ENCODE data around the gene PSME2. TPM values are rescaled to one million over a fixed set of nuclear protein-coding genes. Genes with fewer than 3 reads are reported as not detected.

PSME2 gene
- total and polyA plus RNA-seq, 8 donors = 62.4 to 421 (median 232) TPM

DNA sequence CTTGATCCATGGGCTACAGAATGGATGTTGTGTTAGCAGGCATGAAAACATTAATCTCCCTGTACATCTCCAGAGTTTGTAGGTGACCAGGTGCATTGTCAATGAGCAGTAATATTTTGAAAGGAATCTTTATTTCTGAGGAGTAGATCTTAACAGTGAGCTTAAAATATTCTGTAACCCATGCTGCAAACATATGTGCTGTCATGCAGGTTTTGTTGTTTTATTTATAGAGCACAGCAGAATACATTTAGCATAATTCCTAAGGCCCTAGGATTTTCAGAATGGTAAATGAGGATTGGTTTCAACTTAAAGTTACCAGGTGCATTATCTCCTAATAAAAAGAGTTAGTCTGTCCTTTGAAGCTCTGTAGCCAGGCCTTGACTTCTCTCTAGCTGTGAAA, 19.5 kb downstream of the PSME2 start:
- Histone ChIP-seq H3K4me1 (peaks cover 0 to 15% (median 12%) of the 10 kb centered on the region in 4 donors), H3K27me3 (no peaks in the 10 kb centered on the region), H3K9me3 (no peaks in the 10 kb centered on the region), H3K4me3 (no peak overlapping the region), H3K36me3 (peaks cover 26 to 32% (median 29%) of the 10 kb centered on the region in 4 donors), H3K27ac (no peak overlapping the region)
- no peak for DNase-seq
- intact Hi-C loops (cut with DNase I; ENCODE audit: low total_unique reads) = no loop called here
- TF ChIP-seq POLR2AphosphoS5 (IDR thresholded peaks at IDR 0.05) = no peak
- TF ChIP-seq, protein P1, sequence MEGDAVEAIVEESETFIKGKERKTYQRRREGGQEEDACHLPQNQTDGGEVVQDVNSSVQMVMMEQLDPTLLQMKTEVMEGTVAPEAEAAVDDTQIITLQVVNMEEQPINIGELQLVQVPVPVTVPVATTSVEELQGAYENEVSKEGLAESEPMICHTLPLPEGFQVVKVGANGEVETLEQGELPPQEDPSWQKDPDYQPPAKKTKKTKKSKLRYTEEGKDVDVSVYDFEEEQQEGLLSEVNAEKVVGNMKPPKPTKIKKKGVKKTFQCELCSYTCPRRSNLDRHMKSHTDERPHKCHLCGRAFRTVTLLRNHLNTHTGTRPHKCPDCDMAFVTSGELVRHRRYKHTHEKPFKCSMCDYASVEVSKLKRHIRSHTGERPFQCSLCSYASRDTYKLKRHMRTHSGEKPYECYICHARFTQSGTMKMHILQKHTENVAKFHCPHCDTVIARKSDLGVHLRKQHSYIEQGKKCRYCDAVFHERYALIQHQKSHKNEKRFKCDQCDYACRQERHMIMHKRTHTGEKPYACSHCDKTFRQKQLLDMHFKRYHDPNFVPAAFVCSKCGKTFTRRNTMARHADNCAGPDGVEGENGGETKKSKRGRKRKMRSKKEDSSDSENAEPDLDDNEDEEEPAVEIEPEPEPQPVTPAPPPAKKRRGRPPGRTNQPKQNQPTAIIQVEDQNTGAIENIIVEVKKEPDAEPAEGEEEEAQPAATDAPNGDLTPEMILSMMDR (IDR thresholded peaks at IDR 0.05) = no peak
- TF ChIP-seq EP300 (IDR thresholded peaks at IDR 0.05) = no peak

DNA sequence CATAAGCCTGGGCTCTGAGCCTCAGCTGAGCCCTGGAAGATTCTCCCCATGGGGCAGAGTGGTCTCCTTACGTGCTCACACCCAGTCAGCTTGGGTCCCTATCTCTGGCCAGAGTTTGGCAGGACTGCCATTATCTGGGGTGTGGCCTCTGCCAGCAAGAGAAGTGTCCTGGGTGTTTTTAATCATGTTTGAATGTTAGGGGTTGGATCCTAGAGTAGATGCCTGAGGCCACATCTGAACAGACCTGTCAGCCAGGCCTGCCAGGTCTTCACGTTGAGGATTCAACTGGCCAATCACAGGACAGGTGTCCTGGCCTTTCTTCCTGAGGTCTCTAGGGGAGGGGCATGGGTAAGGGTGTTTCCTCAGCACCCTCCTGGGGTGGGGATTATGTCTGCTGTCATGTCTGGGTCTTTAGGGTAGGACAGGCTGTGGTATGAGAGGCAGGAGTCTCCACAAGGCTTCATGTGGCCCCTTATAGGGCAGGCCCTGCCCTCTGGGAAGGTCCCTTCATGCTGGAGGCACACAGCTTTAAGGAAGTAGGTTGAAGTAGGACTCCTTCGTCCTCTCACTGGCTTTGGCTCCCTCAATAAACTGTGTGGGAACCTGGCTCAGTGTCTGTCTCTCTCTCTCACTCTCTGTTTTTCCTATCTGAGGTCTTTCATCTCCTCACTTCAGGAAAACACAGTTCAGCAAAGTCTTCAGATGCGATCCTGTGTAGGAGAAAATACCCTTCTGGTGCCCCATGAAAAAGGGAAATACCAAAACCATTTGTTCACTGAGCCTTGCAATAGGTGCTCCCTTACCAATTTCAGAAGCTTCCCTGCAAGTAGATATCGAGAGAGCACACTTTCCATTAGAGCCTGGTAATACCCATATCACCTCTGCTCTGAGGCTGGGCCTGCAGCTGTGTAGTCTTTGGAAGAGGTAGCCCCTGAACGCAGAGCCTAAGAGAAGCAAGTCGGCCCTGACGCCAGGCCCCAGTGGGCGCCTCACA, 22.7 kb downstream of the PSME2 start:
- no peaks in the 10 kb centered on the region for H3K9me3 ChIP-seq
- H3K27me3 ChIP-seq = no peaks in the 10 kb centered on the region
- no peak for DNase-seq
- H3K27ac ChIP-seq = no peak overlapping the region
- 85 to 88% (median 86%) methylated on average over 9 of the region's 9 CpGs for WGBS, 5 donors
- TF ChIP-seq, protein P1 (IDR thresholded peaks at IDR 0.05) = no peak
- no peak for TF ChIP-seq POLR2AphosphoS5 (IDR thresholded peaks at IDR 0.05)
- TF ChIP-seq POLR2A (IDR thresholded peaks at IDR 0.05) = no peak
- TF ChIP-seq EP300 (IDR thresholded peaks at IDR 0.05) = no peak
- no peak overlapping the region for H3K4me3 ChIP-seq
- H3K4me1 ChIP-seq = no peaks in the 10 kb centered on the region
- H3K36me3 ChIP-seq = peaks cover 57 to 65% (median 62%) of the 10 kb centered on the region in 4 donors
- intact Hi-C loops (cut with DNase I; ENCODE audit: low total_unique reads) = no loop called here

DNA sequence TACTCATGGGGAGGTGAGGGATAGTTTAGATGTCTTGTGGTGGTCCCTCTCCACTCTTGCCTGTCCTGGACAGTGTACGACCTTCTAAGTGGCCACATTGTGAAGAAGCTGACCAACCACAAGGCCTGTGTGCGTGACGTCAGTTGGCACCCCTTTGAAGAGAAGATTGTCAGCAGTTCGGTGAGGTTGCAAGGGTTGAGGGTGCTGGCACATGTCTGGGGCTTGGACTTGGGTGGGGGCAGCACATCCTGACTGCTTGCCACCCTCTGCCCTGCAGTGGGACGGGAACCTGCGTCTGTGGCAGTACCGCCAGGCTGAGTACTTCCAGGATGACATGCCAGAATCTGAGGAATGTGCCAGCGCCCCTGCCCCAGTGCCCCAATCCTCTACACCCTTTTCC, 23.5 kb downstream of the PSME2 start:
- no peak overlapping the region for H3K4me3 ChIP-seq
- intact Hi-C loops (cut with DNase I; ENCODE audit: low total_unique reads) = no loop called here
- no peak for TF ChIP-seq POLR2A (IDR thresholded peaks at IDR 0.05)
- TF ChIP-seq, protein P1 (IDR thresholded peaks at IDR 0.05) = no peak
- no peak for TF ChIP-seq EP300 (IDR thresholded peaks at IDR 0.05)
- no peak for TF ChIP-seq POLR2AphosphoS5 (IDR thresholded peaks at IDR 0.05)
- no peaks in the 10 kb centered on the region for H3K9me3 ChIP-seq
- no peaks in the 10 kb centered on the region for H3K4me1 ChIP-seq
- no peak overlapping the region for H3K27ac ChIP-seq
- H3K27me3 ChIP-seq = no peaks in the 10 kb centered on the region
- 77 to 95% (median 94%) methylated on average over 8 of the region's 8 CpGs for WGBS, 5 donors
- H3K36me3 ChIP-seq = peaks cover 65 to 73% (median 70%) of the 10 kb centered on the region in 4 donors
- DNase-seq = no peak

DNA sequence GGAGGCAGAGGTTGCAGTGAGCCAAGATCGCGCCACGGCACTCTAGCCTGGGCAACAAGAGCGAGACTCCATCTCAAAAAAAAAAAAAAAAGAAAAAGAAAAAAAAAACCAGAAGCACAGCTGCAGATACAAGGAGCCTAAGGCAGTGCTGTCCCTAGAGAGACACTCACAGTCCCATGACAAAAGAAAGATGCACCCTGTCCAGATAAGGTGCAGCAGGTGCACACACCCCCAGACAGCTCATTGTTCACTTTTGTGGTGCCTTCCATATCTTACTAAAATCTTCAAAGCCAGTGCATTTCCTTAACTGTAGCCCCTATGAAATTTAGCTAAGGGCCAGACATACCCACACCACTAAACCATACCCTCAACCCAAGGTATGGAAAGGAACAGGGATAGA, 24.0 kb downstream of the PSME2 start:
- H3K4me3 ChIP-seq = no peak overlapping the region
- no peak for DNase-seq
- no peak overlapping the region for H3K27ac ChIP-seq
- H3K9me3 ChIP-seq = no peaks in the 10 kb centered on the region
- peaks cover 0 to 2% (median under 1%) of the 10 kb centered on the region in 4 donors for H3K4me1 ChIP-seq
- intact Hi-C loops (cut with DNase I; ENCODE audit: low total_unique reads) = no loop called here
- peaks cover 65 to 78% (median 75%) of the 10 kb centered on the region in 4 donors for H3K36me3 ChIP-seq
- TF ChIP-seq EP300 (IDR thresholded peaks at IDR 0.05) (no peak), POLR2A (IDR thresholded peaks at IDR 0.05) (no peak), POLR2AphosphoS5 (IDR thresholded peaks at IDR 0.05) (no peak)
- TF ChIP-seq, protein P1 (IDR thresholded peaks at IDR 0.05) = no peak
- no peaks in the 10 kb centered on the region for H3K27me3 ChIP-seq
- 92 to 100% (median 96%) methylated on average over 4 of the region's 4 CpGs for WGBS, 5 donors
